ENCODE results near the gene MEGF10. TPM values are rescaled to one million over a fixed set of nuclear protein-coding genes. Genes with fewer than 3 reads are reported as not detected.

The MEGF10 gene
- total and polyA plus RNA-seq, 10 of the 15 experiments (the other 5 are each of a cell fraction or from before 2014, with no cell fraction given) = 0.03 to 0.21 (median 0.05) TPM; not detected in 5

DNA sequence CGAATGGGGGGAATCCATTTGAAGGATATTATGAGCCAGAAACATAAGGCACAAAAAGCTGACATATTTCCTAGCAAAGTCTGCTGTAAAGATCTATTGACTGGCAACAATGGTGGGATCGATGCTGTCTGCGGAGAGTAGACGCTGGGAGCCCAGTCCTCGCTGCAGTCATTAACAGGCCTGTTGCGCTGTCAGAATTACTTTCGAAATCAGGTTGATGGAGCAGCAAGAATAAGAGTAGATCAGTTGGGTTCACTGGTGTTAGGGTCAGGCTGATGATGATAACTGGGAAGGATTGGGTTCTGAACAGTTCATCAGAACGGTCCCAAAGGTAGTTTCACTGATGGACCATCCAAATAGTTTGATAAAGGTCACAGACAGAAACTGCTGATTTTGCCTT, 87.1 kb downstream of the MEGF10 start:
- H4K20me1 ChIP-seq (ENCODE audit: control insufficient read depth, insufficient read depth) = no peaks in the 10 kb centered on the region
- 71% methylated on average over 8 of the region's 8 CpGs for WGBS (ENCODE audit: insufficient coverage, insufficient replicate concordance, low lambda C conversion rate, missing lambda C conversion rate)
- no peaks in the 10 kb centered on the region for H3K9me3 ChIP-seq (replicated peaks; ENCODE audit: control insufficient read depth, insufficient read depth, low read length)
- in situ Hi-C loops (cut with MboI) (no loop called here), intact Hi-C loops (cut with micrococcal nuclease; ENCODE audit: unreplicated experiment) (no loop called here)
- H3K36me3 ChIP-seq (ENCODE audit: control insufficient read depth in 2 of 2, insufficient read depth in 2 of 2, low read length in 1 of 2) = no peaks in the 10 kb centered on the region
- no peak overlapping the region for H3K4me3 ChIP-seq
- H3K79me2 ChIP-seq (ENCODE audit: control insufficient read depth, insufficient read depth, low read length) = no peaks in the 10 kb centered on the region
- TF ChIP-seq SREBF2 (IDR thresholded peaks at IDR 0.05; ENCODE audit: low read length) (no peak), TBL1XR1 (IDR thresholded peaks at IDR 0.05; ENCODE audit: low read depth, low read length) (no peak), MYB (IDR thresholded peaks at IDR 0.05; ENCODE audit: borderline replicate concordance, low read depth, low read length) (no peak), FOXK2 (IDR thresholded peaks at IDR 0.05) (no peak), KDM1A (IDR thresholded peaks at IDR 0.05; ENCODE audit: borderline replicate concordance) (no peak), BCL11A (IDR thresholded peaks at IDR 0.05; ENCODE audit: low read depth, low read length) (no peak), PML (IDR thresholded peaks at IDR 0.05; ENCODE audit: low read length) (no peak), CBX5 (IDR thresholded peaks at IDR 0.05; ENCODE audit: low read depth) (no peak)
- TF ChIP-seq, protein P1, sequence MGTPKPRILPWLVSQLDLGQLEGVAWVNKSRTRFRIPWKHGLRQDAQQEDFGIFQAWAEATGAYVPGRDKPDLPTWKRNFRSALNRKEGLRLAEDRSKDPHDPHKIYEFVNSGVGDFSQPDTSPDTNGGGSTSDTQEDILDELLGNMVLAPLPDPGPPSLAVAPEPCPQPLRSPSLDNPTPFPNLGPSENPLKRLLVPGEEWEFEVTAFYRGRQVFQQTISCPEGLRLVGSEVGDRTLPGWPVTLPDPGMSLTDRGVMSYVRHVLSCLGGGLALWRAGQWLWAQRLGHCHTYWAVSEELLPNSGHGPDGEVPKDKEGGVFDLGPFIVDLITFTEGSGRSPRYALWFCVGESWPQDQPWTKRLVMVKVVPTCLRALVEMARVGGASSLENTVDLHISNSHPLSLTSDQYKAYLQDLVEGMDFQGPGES (IDR thresholded peaks at IDR 0.05) = no peak
- TF ChIP-seq, protein P2, sequence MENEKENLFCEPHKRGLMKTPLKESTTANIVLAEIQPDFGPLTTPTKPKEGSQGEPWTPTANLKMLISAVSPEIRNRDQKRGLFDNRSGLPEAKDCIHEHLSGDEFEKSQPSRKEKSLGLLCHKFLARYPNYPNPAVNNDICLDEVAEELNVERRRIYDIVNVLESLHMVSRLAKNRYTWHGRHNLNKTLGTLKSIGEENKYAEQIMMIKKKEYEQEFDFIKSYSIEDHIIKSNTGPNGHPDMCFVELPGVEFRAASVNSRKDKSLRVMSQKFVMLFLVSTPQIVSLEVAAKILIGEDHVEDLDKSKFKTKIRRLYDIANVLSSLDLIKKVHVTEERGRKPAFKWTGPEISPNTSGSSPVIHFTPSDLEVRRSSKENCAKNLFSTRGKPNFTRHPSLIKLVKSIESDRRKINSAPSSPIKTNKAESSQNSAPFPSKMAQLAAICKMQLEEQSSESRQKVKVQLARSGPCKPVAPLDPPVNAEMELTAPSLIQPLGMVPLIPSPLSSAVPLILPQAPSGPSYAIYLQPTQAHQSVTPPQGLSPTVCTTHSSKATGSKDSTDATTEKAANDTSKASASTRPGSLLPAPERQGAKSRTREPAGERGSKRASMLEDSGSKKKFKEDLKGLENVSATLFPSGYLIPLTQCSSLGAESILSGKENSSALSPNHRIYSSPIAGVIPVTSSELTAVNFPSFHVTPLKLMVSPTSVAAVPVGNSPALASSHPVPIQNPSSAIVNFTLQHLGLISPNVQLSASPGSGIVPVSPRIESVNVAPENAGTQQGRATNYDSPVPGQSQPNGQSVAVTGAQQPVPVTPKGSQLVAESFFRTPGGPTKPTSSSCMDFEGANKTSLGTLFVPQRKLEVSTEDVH (IDR thresholded peaks at IDR 0.05; ENCODE audit: low read depth, partially characterized antibody) = no peak
- TF ChIP-seq, protein P3, sequence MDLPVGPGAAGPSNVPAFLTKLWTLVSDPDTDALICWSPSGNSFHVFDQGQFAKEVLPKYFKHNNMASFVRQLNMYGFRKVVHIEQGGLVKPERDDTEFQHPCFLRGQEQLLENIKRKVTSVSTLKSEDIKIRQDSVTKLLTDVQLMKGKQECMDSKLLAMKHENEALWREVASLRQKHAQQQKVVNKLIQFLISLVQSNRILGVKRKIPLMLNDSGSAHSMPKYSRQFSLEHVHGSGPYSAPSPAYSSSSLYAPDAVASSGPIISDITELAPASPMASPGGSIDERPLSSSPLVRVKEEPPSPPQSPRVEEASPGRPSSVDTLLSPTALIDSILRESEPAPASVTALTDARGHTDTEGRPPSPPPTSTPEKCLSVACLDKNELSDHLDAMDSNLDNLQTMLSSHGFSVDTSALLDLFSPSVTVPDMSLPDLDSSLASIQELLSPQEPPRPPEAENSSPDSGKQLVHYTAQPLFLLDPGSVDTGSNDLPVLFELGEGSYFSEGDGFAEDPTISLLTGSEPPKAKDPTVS (IDR thresholded peaks at IDR 0.05; ENCODE audit: low read depth, low read length) = no peak
- no TSS peak for BruUV-seq (replicated peaks)
- H3K4me1 ChIP-seq (ENCODE audit: control insufficient read depth, insufficient read depth, low read length) = no peaks in the 10 kb centered on the region
- H3K4me2 ChIP-seq (ENCODE audit: control insufficient read depth, insufficient read depth) = no peak overlapping the region
- ChIA-PET POLR2A (no interaction called here), RAD21 (ENCODE audit: unreplicated experiment) (no interaction called here), CTCF (no interaction called here), SMC1A (ENCODE audit: uncharacterized antibody, unreplicated experiment) (no interaction called here)
- H2AFZ ChIP-seq (ENCODE audit: control insufficient read depth, low read depth, low read length) = no peak overlapping the region
- no peak for ATAC-seq
- no peak for DNase-seq (ENCODE audit: low read depth, low spot score)
- no peak overlapping the region for H3K9ac ChIP-seq (ENCODE audit: control insufficient read depth, insufficient read depth, low read length)
- FAIRE-seq = no peak
- H3K27me3 ChIP-seq (replicated peaks in 1 of 2; ENCODE audit: control insufficient read depth in 2 of 2, insufficient read depth in 2 of 2, low read length in 1 of 2) = no peaks in the 10 kb centered on the region
- no peak overlapping the region for H3K27ac ChIP-seq (ENCODE audit: control insufficient read depth, insufficient read depth)
